ENCODE results near the gene ROS1. TPM values are rescaled to one million over a fixed set of nuclear protein-coding genes. Genes with fewer than 3 reads are reported as not detected.
A peak's percentile ranks its signal among the peaks of the same experiment; 100 is the strongest.
"Not testable (repeated sequence)": the region's sequence is repeated elsewhere in the genome, so short reads cannot be mapped to it uniquely, and the experiment has no call there.

Gene ROS1
- total and polyA plus RNA-seq, 5 donors = 0.02 to 0.14 (median 0.06) TPM

DNA sequence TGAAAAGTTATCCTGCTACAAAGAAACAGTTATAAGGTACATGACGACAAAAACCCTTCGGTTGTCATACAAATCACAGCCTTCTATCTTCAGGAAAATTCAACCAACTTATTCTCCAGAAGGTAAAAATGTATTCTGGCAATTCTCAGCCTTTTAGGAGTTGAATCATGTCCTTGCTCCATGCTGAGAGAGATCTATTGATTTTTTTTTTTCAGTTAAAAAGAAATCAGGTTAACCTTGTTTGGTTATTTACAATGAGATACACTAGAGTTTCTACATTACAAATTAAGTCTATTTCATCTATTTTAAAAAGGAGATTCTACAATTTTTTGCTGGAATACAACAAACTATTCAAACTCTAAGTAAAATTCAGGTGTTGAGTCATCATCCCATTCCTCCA is 45.4 kb downstream of the ROS1 start:
- ATAC-seq (no peak), DNase-seq (no peak)
- intact Hi-C loops (cut with DNase I) = no loop called here
- Histone ChIP-seq H3K27me3 (ENCODE audit: control insufficient read depth, insufficient read depth) (no peaks in the 10 kb centered on the region), H3K27ac (ENCODE audit: low read length) (no peak overlapping the region), H3K4me1 (ENCODE audit: control insufficient read depth, insufficient read depth, low read length) (no peaks in the 10 kb centered on the region), H3K4me3 (ENCODE audit: low read length) (no peak overlapping the region), H3K9me3 (ENCODE audit: control insufficient read depth, low read length) (no peaks in the 10 kb centered on the region)
- 88% methylated on average over 2 of the region's 2 CpGs for WGBS

DNA sequence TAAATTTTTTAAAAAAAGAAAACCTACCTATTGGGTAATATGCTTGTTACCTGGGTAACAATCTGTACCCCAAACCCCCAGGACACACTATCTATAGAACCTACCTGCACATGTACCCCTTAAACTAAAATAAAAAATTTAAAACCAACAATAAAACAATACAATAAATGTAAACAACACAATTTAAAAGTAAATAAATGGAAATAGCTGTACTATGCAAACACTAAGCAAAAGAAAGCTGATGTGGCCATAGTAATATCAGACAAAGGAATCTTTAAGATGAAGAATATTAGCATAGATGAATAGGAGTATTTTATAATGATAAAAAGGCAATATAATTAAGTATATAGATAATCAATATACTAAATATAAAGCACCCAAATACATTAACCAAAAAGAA is 50.3 kb downstream of the ROS1 start:
- Histone ChIP-seq H3K27me3 (ENCODE audit: control insufficient read depth, insufficient read depth) (no peaks in the 10 kb centered on the region), H3K9me3 (ENCODE audit: control insufficient read depth, low read length) (no peaks in the 10 kb centered on the region), H3K4me1 (ENCODE audit: control insufficient read depth, insufficient read depth, low read length) (no peaks in the 10 kb centered on the region), H3K4me3 (ENCODE audit: low read length) (no peak overlapping the region), H3K27ac (ENCODE audit: low read length) (no peak overlapping the region)
- no peak for ATAC-seq
- DNase-seq = no peak
- intact Hi-C loops (cut with DNase I) = no loop called here

- WGBS = 96% methylated on average over 33 of the region's 33 CpGs
- DNase-seq (peak in 1 of 3 donors; percentile 44), ATAC-seq (no peak)
- Histone ChIP-seq H3K27me3 (ENCODE audit: control insufficient read depth, insufficient read depth) (no peaks in the 10 kb centered on the region), H3K27ac (ENCODE audit: low read length) (no peak overlapping the region), H3K4me3 (ENCODE audit: low read length) (no peak overlapping the region), H3K9me3 (ENCODE audit: control insufficient read depth, low read length) (no peaks in the 10 kb centered on the region), H3K4me1 (ENCODE audit: control insufficient read depth, insufficient read depth, low read length) (no peaks in the 10 kb centered on the region)
- intact Hi-C loops (cut with DNase I) = no loop called here
Measured at GRCh38 chr6:117373211-117373813, 52.4 kb downstream of the ROS1 start.

DNA sequence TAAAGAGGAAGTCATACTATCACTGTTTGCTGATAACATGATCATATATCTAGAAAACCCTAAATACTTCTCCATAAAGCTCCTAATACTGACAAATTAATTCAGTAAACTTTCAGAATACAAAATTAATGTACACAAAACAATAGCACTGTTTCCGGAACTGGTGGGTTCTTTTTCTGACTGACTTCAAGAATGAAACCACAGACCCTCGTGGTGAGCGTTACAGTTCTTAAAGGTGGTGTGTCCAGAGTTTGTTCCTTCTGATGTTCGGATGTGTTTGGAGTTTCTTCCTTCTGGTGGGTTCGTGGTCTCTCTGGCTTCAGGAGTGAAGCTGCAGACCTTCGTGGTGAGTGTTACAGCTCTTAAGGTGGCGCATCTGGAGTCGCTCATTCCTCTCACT is 53.5 kb downstream of the ROS1 start:
- H3K27ac ChIP-seq (ENCODE audit: low read length); DNase-seq; H3K4me3 ChIP-seq (ENCODE audit: low read length); H3K27me3 ChIP-seq (ENCODE audit: control insufficient read depth, insufficient read depth); H3K9me3 ChIP-seq (ENCODE audit: control insufficient read depth, low read length); H3K4me1 ChIP-seq (ENCODE audit: control insufficient read depth, insufficient read depth, low read length); ATAC-seq; intact Hi-C loops (cut with DNase I): not testable (repeated sequence)
- 85% methylated on average over 8 of the region's 8 CpGs for WGBS

DNA sequence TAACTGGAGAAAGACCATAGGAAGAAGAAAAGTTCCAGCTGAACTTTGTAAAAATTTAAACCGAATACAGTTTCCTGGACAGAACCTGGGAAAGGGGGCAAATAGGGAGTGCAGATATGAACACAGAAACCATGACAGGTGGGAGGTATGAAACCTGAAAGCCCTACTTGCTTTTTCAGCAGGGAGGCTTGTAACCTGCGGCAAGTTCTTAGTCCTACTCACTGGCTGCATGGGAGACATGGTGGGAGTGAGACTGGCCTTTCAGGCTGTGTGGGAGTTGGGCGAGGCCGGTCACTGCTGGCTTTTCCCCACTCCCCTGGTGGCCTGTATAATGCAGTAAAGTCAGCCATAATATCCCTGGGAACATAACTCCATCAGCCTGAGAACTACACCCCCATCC is 54.2 kb downstream of the ROS1 start:
- H3K9me3 ChIP-seq (ENCODE audit: control insufficient read depth, low read length) = no peaks in the 10 kb centered on the region
- no peak overlapping the region for H3K27ac ChIP-seq (ENCODE audit: low read length)
- no peak for ATAC-seq
- no peaks in the 10 kb centered on the region for H3K4me1 ChIP-seq (ENCODE audit: control insufficient read depth, insufficient read depth, low read length)
- no peak overlapping the region for H3K4me3 ChIP-seq (ENCODE audit: low read length)
- no peak for DNase-seq
- intact Hi-C loops (cut with DNase I) = no loop called here
- 86% methylated on average over 4 of the region's 4 CpGs for WGBS
- H3K27me3 ChIP-seq (ENCODE audit: control insufficient read depth, insufficient read depth) = no peaks in the 10 kb centered on the region

DNA sequence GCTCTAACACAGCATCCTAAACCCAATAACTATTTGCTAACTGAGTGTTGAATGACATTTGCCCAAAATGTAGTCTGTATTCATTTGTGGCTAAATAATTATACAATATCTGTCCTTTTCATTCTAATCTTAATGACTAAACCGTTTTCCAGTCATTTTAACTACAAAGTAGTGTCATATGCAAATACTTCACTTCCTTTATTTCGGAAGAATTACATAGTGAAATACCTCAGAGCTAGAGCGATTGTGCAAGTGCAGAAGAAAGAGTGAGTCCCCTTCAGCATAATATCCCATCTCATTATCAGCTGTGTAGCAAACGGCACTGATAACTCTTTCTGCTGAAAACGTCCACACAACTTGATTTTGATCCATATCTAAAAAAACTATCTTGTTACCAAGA is 66.2 kb downstream of the ROS1 start:
- H3K4me1 ChIP-seq (ENCODE audit: control insufficient read depth, insufficient read depth, low read length) = no peaks in the 10 kb centered on the region
- 56% methylated on average over 5 of the region's 5 CpGs for WGBS
- intact Hi-C loops (cut with DNase I) = no loop called here

GRCh38 chr6:117354671-117355070 is 71.1 kb downstream of the ROS1 start:
- H3K4me3 ChIP-seq (ENCODE audit: low read length) = no peak overlapping the region
- no peaks in the 10 kb centered on the region for H3K4me1 ChIP-seq (ENCODE audit: control insufficient read depth, insufficient read depth, low read length)
- H3K9me3 ChIP-seq (ENCODE audit: control insufficient read depth, low read length) = no peaks in the 10 kb centered on the region
- H3K27ac ChIP-seq (ENCODE audit: low read length) = no peak overlapping the region
- 73% methylated on average over 1 of the region's 1 CpG for WGBS
- intact Hi-C loops (cut with DNase I) = no loop called here
- DNase-seq (no peak), ATAC-seq (no peak)
- H3K27me3 ChIP-seq (ENCODE audit: control insufficient read depth, insufficient read depth) = no peaks in the 10 kb centered on the region

More for the DNA sequence above, 66.2 kb downstream of the ROS1 start:
- ATAC-seq (no peak), DNase-seq (no peak)
- H3K27me3 ChIP-seq (ENCODE audit: control insufficient read depth, insufficient read depth) = no peaks in the 10 kb centered on the region
- H3K9me3 ChIP-seq (ENCODE audit: control insufficient read depth, low read length) = no peaks in the 10 kb centered on the region
- no peak overlapping the region for H3K4me3 ChIP-seq (ENCODE audit: low read length)
- no peak overlapping the region for H3K27ac ChIP-seq (ENCODE audit: low read length)

GRCh38 chr6:117352466-117353081 is 73.2 kb downstream of the ROS1 start:
- DNase-seq (no peak), ATAC-seq (no peak)
- Histone ChIP-seq H3K27me3 (ENCODE audit: control insufficient read depth, insufficient read depth) (no peaks in the 10 kb centered on the region), H3K27ac (ENCODE audit: low read length) (no peak overlapping the region), H3K4me3 (ENCODE audit: low read length) (no peak overlapping the region), H3K9me3 (ENCODE audit: control insufficient read depth, low read length) (no peaks in the 10 kb centered on the region), H3K4me1 (ENCODE audit: control insufficient read depth, insufficient read depth, low read length) (no peaks in the 10 kb centered on the region)
- WGBS = 72% methylated on average over 3 of the region's 3 CpGs
- intact Hi-C loops (cut with DNase I) = no loop called here

- Histone ChIP-seq H3K27me3 (ENCODE audit: control insufficient read depth, insufficient read depth) (no peaks in the 10 kb centered on the region), H3K9me3 (ENCODE audit: control insufficient read depth, low read length) (no peaks in the 10 kb centered on the region), H3K4me1 (ENCODE audit: control insufficient read depth, insufficient read depth, low read length) (no peaks in the 10 kb centered on the region), H3K4me3 (ENCODE audit: low read length) (no peak overlapping the region), H3K27ac (ENCODE audit: low read length) (no peak overlapping the region)
- WGBS = 36% methylated on average over 1 of the region's 1 CpG
- ATAC-seq (no peak), DNase-seq (no peak)
- intact Hi-C loops (cut with DNase I) = no loop called here
Measured at GRCh38 chr6:117351521-117351920, 74.2 kb downstream of the ROS1 start.

- Histone ChIP-seq H3K4me3 (ENCODE audit: low read length) (peak overlapping the region; percentile 52), H3K27me3 (ENCODE audit: control insufficient read depth, insufficient read depth) (no peaks in the 10 kb centered on the region), H3K9me3 (ENCODE audit: control insufficient read depth, low read length) (no peaks in the 10 kb centered on the region), H3K4me1 (ENCODE audit: control insufficient read depth, insufficient read depth, low read length) (no peaks in the 10 kb centered on the region), H3K27ac (ENCODE audit: low read length) (no peak overlapping the region)
- intact Hi-C loops (cut with DNase I) = loop anchor here (5.0 to 10.0 kb wide), 3 partner anchors 208 to 261 kb away; no protein-coding TSS in a partner anchor
- ATAC-seq (no peak), DNase-seq (no peak)
- 42% methylated on average over 7 of the region's 7 CpGs for WGBS
Measured at GRCh38 chr6:117346142-117346930, 79.4 kb downstream of the ROS1 start.

DNA sequence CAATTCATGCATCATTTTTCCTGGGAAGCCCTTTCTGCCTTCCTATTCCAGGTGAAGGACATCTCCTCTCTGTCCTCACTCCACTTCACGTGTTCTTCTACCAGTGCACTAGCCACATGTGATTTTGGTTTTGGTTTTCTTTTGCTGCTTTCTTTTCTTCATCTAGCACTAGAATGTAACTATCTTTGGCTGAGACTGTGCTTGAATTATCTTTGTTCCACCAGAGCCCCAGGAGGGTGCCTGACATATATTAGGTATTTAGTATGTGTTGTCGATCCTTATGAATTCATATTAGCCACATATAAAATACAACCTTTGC is 80.5 kb downstream of the ROS1 start:
- WGBS = 84% methylated on average over 2 of the region's 2 CpGs
- intact Hi-C loops (cut with DNase I) = loop anchor here (5.0 to 10.0 kb wide), 3 partner anchors 210 to 262 kb away; no protein-coding TSS in a partner anchor
- Histone ChIP-seq H3K27me3 (ENCODE audit: control insufficient read depth, insufficient read depth) (no peaks in the 10 kb centered on the region), H3K4me1 (ENCODE audit: control insufficient read depth, insufficient read depth, low read length) (no peaks in the 10 kb centered on the region), H3K4me3 (ENCODE audit: low read length) (no peak overlapping the region), H3K27ac (ENCODE audit: low read length) (no peak overlapping the region), H3K9me3 (ENCODE audit: control insufficient read depth, low read length) (no peaks in the 10 kb centered on the region)
- DNase-seq (no peak), ATAC-seq (no peak)
